CD4-positive, alpha-beta T cell (primary cell): ENCODE results near the gene PWP2. TPM values are rescaled to one million over a fixed set of nuclear protein-coding genes. Genes with fewer than 3 reads are reported as not detected.

ENCODE experiments used
- ATAC-seq: fragments of 200-7000 bp; cut with Tn5 transposase; one replicate; pipeline ENCODE4 v1.10.0; 2022; ENCODE audit warnings: mild to moderate bottlenecking; ENCODE audit not compliant: poor library complexity
- CTCF ChIA-PET: fragments of 350-600 bp; sonication (Branson Sonifier 250); formaldehyde crosslinking; loops from one replicate; lab custom pipeline; 2021; ENCODE audit warnings: antibody characterized with exemption, inconsistent platforms; lab: Charles Lee
- POLR2A ChIA-PET: fragments of 350-600 bp; sonication (Branson Sonifier 250); formaldehyde crosslinking; loops from one replicate; lab custom pipeline; 2021; ENCODE audit warnings: antibody characterized with exemption, inconsistent platforms; lab: Charles Lee
- DNase-seq, 14 experiments: peaks; one replicate each; pipeline ENCODE4 v3.0.0-alpha.2; 2013 to 2020; ENCODE audit warnings: mixed read lengths in 2 of 14
- H3K27ac ChIP-seq, 2 donors: one replicate each; pipeline versions ENCODE4 v1.5.1 to v1.7.0; 2013; ENCODE audit warnings: low read length in 2 of 2, low read depth in 1 of 2, mild to moderate bottlenecking in 1 of 2
- H3K27me3 ChIP-seq, 2 experiments: 1 replicate in 1 of 2; 2 replicates in 1 of 2; pipeline versions ENCODE4 v1.6.1 to v1.7.0; 2013; ENCODE audit warnings: low read length in 2 of 2, control low read depth in 1 of 2, mild to moderate bottlenecking in 1 of 2, moderate library complexity in 1 of 2; ENCODE audit not compliant: insufficient read depth in 2 of 2, control insufficient read depth in 1 of 2
- H3K36me3 ChIP-seq: one replicate; pipeline ENCODE4 v1.6.1; 2013; ENCODE audit warnings: low read length, control low read depth; ENCODE audit not compliant: insufficient read depth
- H3K4me1 ChIP-seq: one replicate; pipeline ENCODE4 v1.6.1; 2013; ENCODE audit warnings: low read length, control low read depth; ENCODE audit not compliant: insufficient read depth
- H3K4me3 ChIP-seq: one replicate; pipeline ENCODE4 v1.5.1; 2013; ENCODE audit warnings: mild to moderate bottlenecking, low read length, moderate library complexity
- H3K9me3 ChIP-seq, 2 experiments: 1 replicate in 1 of 2; 2 replicates in 1 of 2; pipeline versions ENCODE4 v1.6.1 to v1.7.0; 2013; ENCODE audit warnings: low read length in 2 of 2, mild to moderate bottlenecking in 2 of 2, control low read depth in 1 of 2, moderate library complexity in 1 of 2; ENCODE audit not compliant: control insufficient read depth in 1 of 2, insufficient read depth in 1 of 2
- H3K27ac Mint-ChIP-seq: one replicate; pipeline ENCODE4 v1.8.0; 2020; ENCODE audit warnings: mixed read lengths
- H3K27me3 Mint-ChIP-seq: one replicate; pipeline ENCODE4 v1.8.0; 2021; ENCODE audit warnings: mixed read lengths
- H3K36me3 Mint-ChIP-seq: one replicate; pipeline ENCODE4 v1.8.0; 2021; ENCODE audit warnings: low read depth, mixed read lengths
- H3K4me1 Mint-ChIP-seq: one replicate; pipeline ENCODE4 v1.8.0; 2021; ENCODE audit warnings: low read depth, mixed read lengths
- H3K4me3 Mint-ChIP-seq: one replicate; pipeline ENCODE4 v1.8.0; 2020; ENCODE audit warnings: mild to moderate bottlenecking, mixed read lengths
- H3K9me3 Mint-ChIP-seq: one replicate; pipeline ENCODE4 v1.8.0; 2020; ENCODE audit warnings: mixed read lengths
- intact Hi-C, 2 experiments: fragments of 100-400 bp; cut with DNase I in 1 of 2; cut with micrococcal nuclease in 1 of 2; formaldehyde crosslinking; loops; one replicate each; pipeline versions ENCODE4 v1.15.1 to v1.9.0; 2023 to 2025; cut with DNase I, micrococcal nuclease
- total RNA-seq, 174 experiments: library from RNA in 2 of 174; stranded (reverse) in 2 of 174; gene quantifications; one replicate each; pipeline ENCODE4 v1.2.3 and lab custom pipeline; 2021 to 2026
- TF ChIP-seq, protein P1 (sequence below): fragments of 200-600 bp; IDR thresholded peaks from one replicate; pipeline ENCODE4 v1.8.0; 2022; ENCODE audit warnings: antibody characterized with exemption, mild to moderate bottlenecking

The PWP2 gene
- total RNA-seq, 2 experiments from 2014 or later: 38.0 to 40.6 TPM

DNA sequence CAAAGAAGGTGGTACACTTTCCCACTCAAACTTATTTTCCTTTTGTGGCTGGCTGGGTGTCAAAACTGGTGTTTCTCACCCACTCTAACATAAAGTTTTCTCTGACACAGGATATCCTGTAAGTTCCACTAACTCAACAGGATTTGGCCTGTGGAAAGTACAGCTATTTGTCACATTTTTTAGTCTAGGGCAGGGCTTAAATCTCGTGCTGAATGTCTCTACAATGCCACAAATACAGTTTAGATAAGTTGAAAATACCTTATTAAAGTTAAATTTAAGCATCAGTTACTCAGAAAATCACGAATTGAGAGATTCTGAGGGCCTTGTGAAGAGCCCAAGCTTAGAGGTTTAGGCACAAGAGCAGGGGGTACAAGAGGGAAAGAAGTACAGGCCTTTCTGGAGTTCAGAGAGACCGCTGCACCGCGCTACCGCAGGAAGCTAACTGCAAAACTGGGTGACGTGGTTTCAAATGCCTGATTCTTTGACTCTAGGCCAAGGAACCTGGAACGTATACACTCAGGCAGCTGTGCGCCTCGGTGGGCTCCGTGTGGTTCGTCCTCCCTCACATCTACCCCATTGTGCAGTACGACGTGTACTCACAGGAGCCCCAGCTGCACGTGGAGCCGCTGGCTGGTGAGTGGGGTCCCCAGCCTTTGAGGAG, 23.4 kb upstream of the PWP2 start:
- no peaks in the 10 kb centered on the region for H3K27me3 Mint-ChIP-seq
- CTCF ChIA-PET: interaction anchor here (0.9 to 1.6 kb wide), 4 partner anchors 8 to 70 kb away, joined by 3 to 8 read pairs (median 4); no protein-coding TSS in a partner anchor
- Histone ChIP-seq H3K36me3 (peaks cover 77% of the 10 kb centered on the region), H3K4me1 (peaks cover 96% of the 10 kb centered on the region), H3K27me3 (no peaks in the 10 kb centered on the region), H3K9me3 (no peaks in the 10 kb centered on the region), H3K27ac (peak overlapping the region; percentile 80 to 91), H3K4me3 (peak overlapping the region; percentile 41)
- POLR2A ChIA-PET: interaction anchor here (0.6 to 4.6 kb wide), 19 partner anchors 9 to 1109 kb away, joined by 3 to 49 read pairs (median 5); partner anchors contain the start of genes PKNOX1 and TRAPPC10
- TF ChIP-seq, protein P1, sequence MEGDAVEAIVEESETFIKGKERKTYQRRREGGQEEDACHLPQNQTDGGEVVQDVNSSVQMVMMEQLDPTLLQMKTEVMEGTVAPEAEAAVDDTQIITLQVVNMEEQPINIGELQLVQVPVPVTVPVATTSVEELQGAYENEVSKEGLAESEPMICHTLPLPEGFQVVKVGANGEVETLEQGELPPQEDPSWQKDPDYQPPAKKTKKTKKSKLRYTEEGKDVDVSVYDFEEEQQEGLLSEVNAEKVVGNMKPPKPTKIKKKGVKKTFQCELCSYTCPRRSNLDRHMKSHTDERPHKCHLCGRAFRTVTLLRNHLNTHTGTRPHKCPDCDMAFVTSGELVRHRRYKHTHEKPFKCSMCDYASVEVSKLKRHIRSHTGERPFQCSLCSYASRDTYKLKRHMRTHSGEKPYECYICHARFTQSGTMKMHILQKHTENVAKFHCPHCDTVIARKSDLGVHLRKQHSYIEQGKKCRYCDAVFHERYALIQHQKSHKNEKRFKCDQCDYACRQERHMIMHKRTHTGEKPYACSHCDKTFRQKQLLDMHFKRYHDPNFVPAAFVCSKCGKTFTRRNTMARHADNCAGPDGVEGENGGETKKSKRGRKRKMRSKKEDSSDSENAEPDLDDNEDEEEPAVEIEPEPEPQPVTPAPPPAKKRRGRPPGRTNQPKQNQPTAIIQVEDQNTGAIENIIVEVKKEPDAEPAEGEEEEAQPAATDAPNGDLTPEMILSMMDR: no peak
- H3K4me1 Mint-ChIP-seq: peaks cover 85% of the 10 kb centered on the region
- DNase-seq: peak; percentile 44 to 90 (median 66)
- peak overlapping the region; percentile 95 for H3K27ac Mint-ChIP-seq
- no peaks in the 10 kb centered on the region for H3K9me3 Mint-ChIP-seq
- peak; percentile 81 for ATAC-seq
- peaks cover 85% of the 10 kb centered on the region for H3K36me3 Mint-ChIP-seq
- intact Hi-C loops: loop anchor here (1.0 to 10.0 kb wide), 4 partner anchors 17 to 251 kb away; partner anchors contain the start of gene CFAP410 (in 1 of the 2)
- peak overlapping the region; percentile 69 for H3K4me3 Mint-ChIP-seq

DNA sequence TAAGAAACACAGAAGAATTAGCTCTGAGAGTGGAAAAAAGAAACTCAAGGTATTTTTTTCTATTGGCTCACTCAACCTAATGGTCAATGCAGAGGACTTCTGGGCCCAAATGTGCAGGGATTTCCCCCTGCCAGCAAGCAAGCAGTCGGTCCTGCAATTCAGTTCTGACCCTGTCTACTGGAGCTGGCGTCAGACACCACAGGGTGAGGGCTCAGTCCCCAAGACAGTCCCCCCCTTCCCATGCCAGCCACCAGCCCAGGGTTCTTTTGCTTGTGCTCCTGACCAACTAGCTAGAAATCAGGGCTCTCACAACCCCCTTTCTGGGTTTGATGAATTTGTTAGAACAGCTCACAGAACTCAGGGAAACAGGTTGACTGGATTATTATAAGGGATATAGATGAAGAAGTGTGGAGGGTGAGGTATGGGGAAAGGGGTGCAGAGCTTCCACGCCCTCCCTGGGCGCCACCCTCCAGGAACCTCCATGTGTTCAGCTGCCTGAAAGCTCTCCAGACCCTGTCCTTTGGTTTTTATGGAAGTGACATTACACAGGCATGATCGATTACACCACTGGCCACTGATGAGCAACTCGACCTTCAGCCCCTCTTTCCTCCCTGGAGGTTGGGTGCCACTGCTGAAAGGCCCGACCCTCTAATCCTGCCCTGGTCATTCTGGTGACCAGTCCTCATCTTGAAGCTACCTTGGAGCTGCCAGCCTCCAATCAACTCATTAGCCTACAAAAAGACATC, 22.5 kb upstream of the PWP2 start:
- intact Hi-C loops: loop anchor here (1.0 to 10.0 kb wide), 4 partner anchors 18 to 250 kb away; partner anchors contain the start of gene CFAP410 (in 1 of the 2)
- H3K4me1 ChIP-seq: peaks cover 97% of the 10 kb centered on the region

More for the DNA sequence above, 22.5 kb upstream of the PWP2 start:
- Histone ChIP-seq H3K27ac (peak overlapping the region; percentile 80 to 91), H3K27me3 (no peaks in the 10 kb centered on the region), H3K9me3 (no peaks in the 10 kb centered on the region), H3K36me3 (peaks cover 75% of the 10 kb centered on the region), H3K4me3 (peak overlapping the region; percentile 41)
- peaks cover 86% of the 10 kb centered on the region for H3K4me1 Mint-ChIP-seq
- no peaks in the 10 kb centered on the region for H3K27me3 Mint-ChIP-seq
- ATAC-seq: no peak
- peak overlapping the region; percentile 95 for H3K27ac Mint-ChIP-seq
- H3K4me3 Mint-ChIP-seq: peak overlapping the region; percentile 69
- TF ChIP-seq, protein P1: no peak
- DNase-seq: peak in 1 of 14 experiments; percentile 30
- no peaks in the 10 kb centered on the region for H3K9me3 Mint-ChIP-seq
- CTCF ChIA-PET: interaction anchor here (1.2 to 1.6 kb wide), 5 partner anchors 10 to 71 kb away, joined by 3 to 8 read pairs (median 5); no protein-coding TSS in a partner anchor
- POLR2A ChIA-PET: interaction anchor here (1.3 to 4.6 kb wide), 12 partner anchors 8 to 1110 kb away, joined by 3 to 49 read pairs (median 10); partner anchors contain the start of genes PKNOX1 and TRAPPC10
- H3K36me3 Mint-ChIP-seq: peaks cover 85% of the 10 kb centered on the region
